PC-3 (cell line): ENCODE measurements around the gene U2SURP. TPM values are rescaled to one million over a fixed set of nuclear protein-coding genes. Genes with fewer than 3 reads are reported as not detected.
A peak's percentile ranks its signal among the peaks of the same experiment; 100 is the strongest.

ENCODE experiments used
- ATAC-seq: fragments of 200-7000 bp; cut with Tn5 transposase; 2 replicates; pipeline ENCODE4 v1.9.1; 2020; ENCODE audit warnings: mild to moderate bottlenecking, moderate library complexity
- BruUV-seq: library from RNA; stranded (reverse); fragments of 400-500 nt; replicated peaks from 2 replicates; lab custom pipeline; 2021; lab: Mats Ljungman, UMichigan
- CTCF ChIA-PET: fragments of 300-600 bp; sonication (Branson Sonifier 250); formaldehyde crosslinking; loops from one replicate; lab custom pipeline; 2022; ENCODE audit warnings: antibody characterized with exemption; lab: Charles Lee
- POLR2A ChIA-PET: fragments of 300-600 bp; sonication (Branson Sonifier 250); formaldehyde crosslinking; loops from one replicate; lab custom pipeline; 2022; ENCODE audit warnings: antibody characterized with exemption; ENCODE audit not compliant: unreplicated experiment; lab: Charles Lee
- DNase-seq: peaks from one replicate; pipeline ENCODE4 v3.0.0-alpha.2; 2015
- H2AFZ ChIP-seq: fragments of 300-600 bp; sonication (generic); 2 replicates; pipeline ENCODE4 v1.6.0; 2016; ENCODE audit warnings: antibody characterized with exemption, low read length
- H3F3A ChIP-seq: fragments of 300-600 bp; sonication (generic); one replicate; pipeline ENCODE4 v1.6.0; 2017; ENCODE audit warnings: antibody characterized with exemption, low read length, control low read depth, mild to moderate bottlenecking; ENCODE audit not compliant: unreplicated experiment
- H3K27ac ChIP-seq: fragments of 300-600 bp; sonication (generic); 2 replicates; pipeline ENCODE4 v1.5.1; 2016; ENCODE audit warnings: mild to moderate bottlenecking, low read length
- H3K27me3 ChIP-seq: fragments of 300-600 bp; sonication (generic); 2 replicates; pipeline ENCODE4 v1.6.1; 2016; ENCODE audit warnings: low read length, mixed read lengths
- H3K36me3 ChIP-seq: fragments of 300-600 bp; sonication (generic); 2 replicates; pipeline ENCODE4 v1.6.1; 2016; ENCODE audit warnings: low read depth, mixed run types, low read length, mixed read lengths
- H3K4me1 ChIP-seq: fragments of 300-600 bp; sonication (generic); 2 replicates; pipeline ENCODE4 v1.5.1; 2016; ENCODE audit warnings: low read length; ENCODE audit not compliant: insufficient read depth
- H3K4me2 ChIP-seq: fragments of 300-600 bp; sonication (generic); 2 replicates; pipeline ENCODE4 v1.6.0; 2016; ENCODE audit warnings: low read length
- H3K4me3 ChIP-seq: fragments of 300-600 bp; sonication (generic); 2 replicates; pipeline ENCODE4 v1.5.1; 2016; ENCODE audit warnings: mild to moderate bottlenecking, low read length, mixed read lengths
- H3K79me2 ChIP-seq: fragments of 300-600 bp; sonication (generic); 2 replicates; pipeline ENCODE4 v1.6.1; 2017; ENCODE audit warnings: low read length, mixed read lengths
- H3K9ac ChIP-seq: fragments of 300-600 bp; sonication (generic); 2 replicates; pipeline ENCODE4 v1.6.0; 2016; ENCODE audit warnings: mild to moderate bottlenecking, low read length
- H3K9me2 ChIP-seq: fragments of 300-600 bp; sonication (generic); replicated peaks from 2 replicates; pipeline ENCODE4 v1.6.1; 2016; ENCODE audit warnings: mixed run types, low read length, mixed read lengths
- H3K9me3 ChIP-seq: fragments of 300-600 bp; sonication (generic); 2 replicates; pipeline ENCODE4 v1.6.1; 2016; ENCODE audit warnings: low read length, mixed read lengths
- H4K20me1 ChIP-seq: fragments of 300-600 bp; sonication (generic); 2 replicates; pipeline ENCODE4 v1.6.1; 2016; ENCODE audit warnings: low read length, mixed read lengths
- EZH2 ChIP-seq: fragments of 300-600 bp; sonication (generic); IDR thresholded peaks from one replicate; pipeline ENCODE4 v1.6.1; 2017; ENCODE audit warnings: antibody characterized with exemption, mild to moderate bottlenecking, low read length; ENCODE audit not compliant: unreplicated experiment
- EZH2phosphoT487 ChIP-seq: fragments of 300-600 bp; sonication (generic); IDR thresholded peaks from 2 replicates; pipeline ENCODE4 v1.6.1; 2018; ENCODE audit warnings: mild to moderate bottlenecking, antibody characterized with exemption, low read length, borderline replicate concordance
- intact Hi-C: fragments of 100-400 bp; cut with micrococcal nuclease; formaldehyde crosslinking; loops from 2 replicates; pipeline ENCODE4 v1.9.0; 2023
- total RNA-seq: library from RNA; depleted of rRNA; stranded (reverse); fragments of >200 nt; gene quantifications from 2 replicates; pipeline ENCODE4 v1.2.3, GENCODE V29; 2014
- TF ChIP-seq, protein P1 (sequence below): fragments of 300-600 bp; sonication (generic); conservative IDR thresholded peaks from 2 replicates; pipeline ENCODE4 v1.5.1; 2017; ENCODE audit warnings: antibody characterized with exemption, low read depth, mild to moderate bottlenecking, low read length

Gene U2SURP
- total RNA-seq, 1 experiment from 2014 or later = 81.1 TPM

GRCh38 chr3:143002727-143003126 lies 1.4 kb downstream of the U2SURP start:
- no peak overlapping the region for H2AFZ ChIP-seq
- no peaks in the 10 kb centered on the region for H3F3A ChIP-seq
- ChIA-PET POLR2A (interaction anchor here (0.7 kb wide), 1 partner anchor 10 kb away, joined by 6 read pairs; no protein-coding TSS in a partner anchor), CTCF (no interaction called here)
- DNase-seq (no peak), ATAC-seq (no peak)
- BruUV-seq = no TSS peak
- peak overlapping the region; percentile 81 for H3K4me2 ChIP-seq
- peak overlapping the region; percentile 99 for H3K9ac ChIP-seq
- peak overlapping the region; percentile 98 for H3K4me3 ChIP-seq
- peaks cover 16% of the 10 kb centered on the region; the same call in 1 of the 2 replicates for H3K4me1 ChIP-seq
- H3K79me2 ChIP-seq = peaks cover 72% of the 10 kb centered on the region
- TF ChIP-seq EZH2phosphoT487 (no peak), EZH2 (no peak)
- TF ChIP-seq, protein P1, sequence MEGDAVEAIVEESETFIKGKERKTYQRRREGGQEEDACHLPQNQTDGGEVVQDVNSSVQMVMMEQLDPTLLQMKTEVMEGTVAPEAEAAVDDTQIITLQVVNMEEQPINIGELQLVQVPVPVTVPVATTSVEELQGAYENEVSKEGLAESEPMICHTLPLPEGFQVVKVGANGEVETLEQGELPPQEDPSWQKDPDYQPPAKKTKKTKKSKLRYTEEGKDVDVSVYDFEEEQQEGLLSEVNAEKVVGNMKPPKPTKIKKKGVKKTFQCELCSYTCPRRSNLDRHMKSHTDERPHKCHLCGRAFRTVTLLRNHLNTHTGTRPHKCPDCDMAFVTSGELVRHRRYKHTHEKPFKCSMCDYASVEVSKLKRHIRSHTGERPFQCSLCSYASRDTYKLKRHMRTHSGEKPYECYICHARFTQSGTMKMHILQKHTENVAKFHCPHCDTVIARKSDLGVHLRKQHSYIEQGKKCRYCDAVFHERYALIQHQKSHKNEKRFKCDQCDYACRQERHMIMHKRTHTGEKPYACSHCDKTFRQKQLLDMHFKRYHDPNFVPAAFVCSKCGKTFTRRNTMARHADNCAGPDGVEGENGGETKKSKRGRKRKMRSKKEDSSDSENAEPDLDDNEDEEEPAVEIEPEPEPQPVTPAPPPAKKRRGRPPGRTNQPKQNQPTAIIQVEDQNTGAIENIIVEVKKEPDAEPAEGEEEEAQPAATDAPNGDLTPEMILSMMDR = no peak
- H3K36me3 ChIP-seq = no peaks in the 10 kb centered on the region
- H4K20me1 ChIP-seq = peaks cover 37% of the 10 kb centered on the region
- no peaks in the 10 kb centered on the region for H3K27me3 ChIP-seq
- H3K27ac ChIP-seq = no peak overlapping the region
- no peaks in the 10 kb centered on the region for H3K9me2 ChIP-seq
- H3K9me3 ChIP-seq = no peaks in the 10 kb centered on the region
- intact Hi-C loops = no loop called here

DNA sequence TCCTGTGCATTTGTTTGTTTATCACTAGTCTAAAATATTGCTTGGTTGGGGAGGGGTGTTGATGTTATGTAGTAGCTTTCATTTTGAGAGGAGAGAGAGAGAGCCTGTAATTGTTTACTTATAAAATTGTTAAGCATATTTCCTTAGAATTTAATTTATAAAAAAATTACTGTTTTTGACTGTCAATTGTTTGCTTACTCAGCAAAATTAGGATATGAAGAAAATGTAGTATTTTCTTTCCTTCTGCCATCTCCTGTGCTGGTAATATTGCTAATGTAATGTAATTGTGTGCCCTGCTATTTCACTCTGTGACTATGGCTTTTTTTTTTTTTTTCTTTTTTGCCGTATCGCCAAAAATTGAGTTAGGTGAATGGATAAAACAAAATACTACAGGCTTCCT lies 3.5 kb downstream of the U2SURP start:
- POLR2A ChIA-PET = no interaction called here
- DNase-seq = no peak
- Histone ChIP-seq H3K36me3 (no peaks in the 10 kb centered on the region), H3K27ac (no peak overlapping the region), H3K79me2 (peaks cover 89% of the 10 kb centered on the region), H4K20me1 (peaks cover 58% of the 10 kb centered on the region), H3F3A (no peaks in the 10 kb centered on the region), H3K9me2 (no peaks in the 10 kb centered on the region), H2AFZ (no peak overlapping the region), H3K9me3 (no peaks in the 10 kb centered on the region), H3K9ac (no peak overlapping the region), H3K27me3 (no peaks in the 10 kb centered on the region), H3K4me2 (peak overlapping the region; percentile 48), H3K4me1 (peaks cover 6% of the 10 kb centered on the region; the same call in 1 of the 2 replicates), H3K4me3 (no peak overlapping the region)
- CTCF ChIA-PET = interaction anchor here (0.6 kb wide), 1 partner anchor 41 kb away, joined by 9 read pairs; no protein-coding TSS in a partner anchor
- no peak for ATAC-seq
- TF ChIP-seq EZH2phosphoT487 (no peak), EZH2 (no peak)
- TF ChIP-seq, protein P1 = no peak
- no TSS peak for BruUV-seq
- intact Hi-C loops = no loop called here

DNA sequence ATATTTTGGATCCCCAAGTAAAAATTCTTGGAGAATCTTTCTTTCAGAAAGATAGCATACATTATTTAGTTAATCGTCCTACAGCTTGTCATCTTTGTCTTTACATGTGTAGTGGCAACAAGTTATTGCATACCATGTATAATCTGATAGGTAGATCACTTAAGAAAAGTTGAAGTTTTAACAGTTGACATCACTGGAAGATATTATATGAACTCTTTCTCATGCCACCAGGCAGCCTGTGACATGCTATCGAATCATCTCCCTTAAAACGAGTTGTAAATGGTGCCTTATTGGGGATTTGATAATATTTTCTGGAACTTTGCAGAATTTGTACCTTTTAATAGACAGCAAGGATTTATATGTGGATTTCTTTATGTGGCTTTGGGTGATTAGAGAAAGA lies 8.7 kb downstream of the U2SURP start:
- ATAC-seq = no peak; the same call in 1 of the 2 replicates
- no peak overlapping the region for H3K4me3 ChIP-seq
- peaks cover 98% of the 10 kb centered on the region for H3K79me2 ChIP-seq
- peaks cover 66% of the 10 kb centered on the region for H4K20me1 ChIP-seq
- H3K9ac ChIP-seq = no peak overlapping the region
- TF ChIP-seq EZH2 = no peak
- TF ChIP-seq, protein P1 = no peak
- no peak for TF ChIP-seq EZH2phosphoT487
- peaks cover 3% of the 10 kb centered on the region; the same call in 1 of the 2 replicates for H3K4me1 ChIP-seq
- H3K27ac ChIP-seq = no peak overlapping the region
- no peak overlapping the region for H2AFZ ChIP-seq
- no peak for DNase-seq
- POLR2A ChIA-PET = no interaction called here
- H3K27me3 ChIP-seq = no peaks in the 10 kb centered on the region
- intact Hi-C loops = no loop called here
- H3K36me3 ChIP-seq = peaks cover 14% of the 10 kb centered on the region
- no TSS peak for BruUV-seq
- CTCF ChIA-PET = no interaction called here
- H3K4me2 ChIP-seq = no peak overlapping the region
- H3F3A ChIP-seq = no peaks in the 10 kb centered on the region
- H3K9me2 ChIP-seq = no peaks in the 10 kb centered on the region
- H3K9me3 ChIP-seq = no peaks in the 10 kb centered on the region
